Kidney (tissue), 14 donors: ENCODE data around the gene SLCO3A1. TPM values are rescaled to one million over a fixed set of nuclear protein-coding genes. Genes with fewer than 3 reads are reported as not detected.

ENCODE experiments used
- DNase-seq, 5 donors: peaks; one replicate each; pipeline ENCODE4 v3.0.0-alpha.2; 2013 to 2020
- FAIRE-seq: peaks from 2 replicates; lab custom pipeline; 2012; peaks lifted over from hg19 to GRCh38; lab: Jason Lieb, UNC
- H3K27ac ChIP-seq, 2 donors: one replicate each; pipeline ENCODE4 v1.7.0; 2013; ENCODE audit warnings: low read depth in 2 of 2, low read length in 2 of 2, inconsistent platforms in 1 of 2
- H3K27me3 ChIP-seq: one replicate; pipeline ENCODE4 v1.7.1; 2013; ENCODE audit warnings: low read length, inconsistent platforms; ENCODE audit not compliant: control insufficient read depth, insufficient read depth
- H3K36me3 ChIP-seq, 3 donors: one replicate each; pipeline versions ENCODE4 v1.7.0 to v1.7.1; 2013; ENCODE audit warnings: low read length in 3 of 3, control low read depth in 1 of 3, inconsistent platforms in 1 of 3; ENCODE audit not compliant: insufficient read depth in 3 of 3, control insufficient read depth in 2 of 3
- H3K4me1 ChIP-seq, 3 donors: one replicate each; pipeline versions ENCODE4 v1.7.0 to v1.7.1; 2013; ENCODE audit warnings: low read length in 3 of 3, inconsistent platforms in 1 of 3, low read depth in 1 of 3; ENCODE audit not compliant: control insufficient read depth in 2 of 3, insufficient read depth in 2 of 3
- H3K4me3 ChIP-seq, 3 donors: one replicate each; pipeline versions ENCODE4 v1.7.0 to v1.8.1; 2013; ENCODE audit warnings: low read length in 3 of 3, control low read depth in 1 of 3, inconsistent platforms in 1 of 3
- H3K9ac ChIP-seq, 3 donors: one replicate each; pipeline versions ENCODE4 v1.7.0 to v1.7.1; 2013; ENCODE audit warnings: low read length in 3 of 3, control low read depth in 1 of 3, inconsistent platforms in 1 of 3
- H3K9me3 ChIP-seq, 3 donors: one replicate each; pipeline versions ENCODE4 v1.7.0 to v1.7.1; 2013; ENCODE audit warnings: low read length in 3 of 3, control low read depth in 1 of 3, inconsistent platforms in 1 of 3; ENCODE audit not compliant: control insufficient read depth in 2 of 3, insufficient read depth in 1 of 3
- intact Hi-C: fragments of 100-400 bp; cut with DNase I; formaldehyde crosslinking; loops from one replicate; pipeline ENCODE4 v1.11.1; 2022
- polyA plus RNA-seq: library from polyadenylated mRNA; stranded (reverse); fragments of 350-450 nt; fragmentation: Illumina TruSeq; extraction: RNeasy Lipid Tissue Mini Kit (QIAGEN cat#74804); gene quantifications from one replicate; pipeline ENCODE4 v1.2.3, GENCODE V29; 2014; ENCODE audit warnings: low read depth, low replicate concordance; ENCODE audit not compliant: insufficient read depth
- total RNA-seq: library from RNA; stranded (reverse); fragmentation: NEBNext Ultra II Directional; extraction: Animal tissue kit (Norgen Biotek cat#: 25700); gene quantifications from one replicate; pipeline ENCODE4 v1.2.1, GENCODE V29; 2021
- TF ChIP-seq, protein P1 (sequence below): IDR thresholded peaks from 3 replicates; pipeline ENCODE4 v1.5.1; 2012; ENCODE audit warnings: mild to moderate bottlenecking, moderate library complexity, borderline replicate concordance; ENCODE audit not compliant: insufficient read depth; ENCODE audit errors: extremely low read depth
- donor health status: control.
- donor health status: control.
- donor health status: control.
- donor health status: control.
- donor health status: control.
- donor health status: DM: yes; HTN: yes; CAD: no.
- donor health status: Normal renal cell carcinoma (clear cell type).

The SLCO3A1 gene
- total and polyA plus RNA-seq, 2 donors from 2014 or later: 12.8 to 59.4 TPM

DNA sequence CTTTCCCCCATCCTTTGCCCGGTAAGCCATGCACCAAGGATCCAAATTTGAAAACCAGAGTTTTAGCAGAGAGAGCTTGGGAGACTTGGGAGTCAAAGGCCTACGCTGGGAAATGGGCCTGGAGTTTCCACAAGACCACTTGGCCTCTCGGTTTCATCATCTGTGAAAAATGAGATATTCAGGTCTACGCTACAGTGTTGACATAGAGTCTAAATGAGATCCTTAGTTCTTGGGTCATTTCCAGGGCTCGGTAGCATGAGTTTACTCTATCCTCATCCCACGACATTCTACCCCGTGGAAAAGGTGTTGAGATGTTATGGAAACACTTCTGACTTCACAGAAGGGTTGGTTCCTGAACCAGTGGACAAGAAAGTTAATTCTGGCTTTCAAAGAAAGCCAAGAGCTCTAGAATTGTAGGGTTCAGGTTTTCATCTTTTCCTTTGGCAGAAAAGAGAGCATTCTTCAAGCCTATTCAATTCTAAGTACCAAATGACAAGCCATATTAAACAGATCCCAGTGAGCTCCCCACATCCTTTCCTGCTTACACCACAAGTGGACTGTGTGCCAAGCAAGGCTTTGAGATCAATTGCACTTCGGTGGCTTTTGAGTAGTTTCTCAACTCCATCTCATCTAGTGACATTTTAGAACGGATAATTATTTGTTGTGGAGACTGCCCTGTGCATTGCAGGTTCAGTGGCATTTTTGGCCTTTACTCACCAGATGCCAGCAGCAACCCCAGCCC, 219.7 kb downstream of the SLCO3A1 start:
- intact Hi-C loops: loop anchor here (10.0 kb wide), 1 partner anchor 218 kb away; the partner anchor contains the start of gene SLCO3A1
- H3K27ac ChIP-seq: no peak overlapping the region

DNA sequence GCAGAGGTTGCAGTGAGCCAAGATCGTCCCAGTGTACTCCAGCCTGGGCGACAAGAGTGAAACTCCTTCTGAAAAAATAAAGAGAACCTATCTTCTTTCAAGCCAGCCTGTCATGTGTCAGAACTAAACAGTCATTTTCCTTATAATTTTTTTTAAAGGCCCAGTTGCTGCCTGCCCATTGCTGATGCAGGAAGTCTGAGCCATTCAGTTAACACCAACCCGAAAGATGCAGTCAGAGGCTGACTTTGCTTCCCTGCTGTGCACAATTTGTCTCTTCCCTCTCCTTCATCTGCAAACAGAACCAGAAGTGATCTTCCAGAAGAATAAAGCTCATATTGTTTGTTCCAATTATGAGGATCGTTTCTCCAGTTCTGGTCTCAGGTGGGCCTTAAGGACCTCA, 220.6 kb downstream of the SLCO3A1 start:
- Histone ChIP-seq H3K27me3 (no peaks in the 10 kb centered on the region), H3K4me3 (no peak overlapping the region), H3K4me1 (peaks cover 0 to 22% (median 2%) of the 10 kb centered on the region in 3 donors), H3K36me3 (no peaks in the 10 kb centered on the region), H3K9ac (no peak overlapping the region), H3K27ac (no peak overlapping the region), H3K9me3 (no peaks in the 10 kb centered on the region)
- intact Hi-C loops: loop anchor here (10.0 kb wide), 1 partner anchor 219 kb away; the partner anchor contains the start of gene SLCO3A1
- TF ChIP-seq, protein P1, sequence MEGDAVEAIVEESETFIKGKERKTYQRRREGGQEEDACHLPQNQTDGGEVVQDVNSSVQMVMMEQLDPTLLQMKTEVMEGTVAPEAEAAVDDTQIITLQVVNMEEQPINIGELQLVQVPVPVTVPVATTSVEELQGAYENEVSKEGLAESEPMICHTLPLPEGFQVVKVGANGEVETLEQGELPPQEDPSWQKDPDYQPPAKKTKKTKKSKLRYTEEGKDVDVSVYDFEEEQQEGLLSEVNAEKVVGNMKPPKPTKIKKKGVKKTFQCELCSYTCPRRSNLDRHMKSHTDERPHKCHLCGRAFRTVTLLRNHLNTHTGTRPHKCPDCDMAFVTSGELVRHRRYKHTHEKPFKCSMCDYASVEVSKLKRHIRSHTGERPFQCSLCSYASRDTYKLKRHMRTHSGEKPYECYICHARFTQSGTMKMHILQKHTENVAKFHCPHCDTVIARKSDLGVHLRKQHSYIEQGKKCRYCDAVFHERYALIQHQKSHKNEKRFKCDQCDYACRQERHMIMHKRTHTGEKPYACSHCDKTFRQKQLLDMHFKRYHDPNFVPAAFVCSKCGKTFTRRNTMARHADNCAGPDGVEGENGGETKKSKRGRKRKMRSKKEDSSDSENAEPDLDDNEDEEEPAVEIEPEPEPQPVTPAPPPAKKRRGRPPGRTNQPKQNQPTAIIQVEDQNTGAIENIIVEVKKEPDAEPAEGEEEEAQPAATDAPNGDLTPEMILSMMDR: no peak
- no peak for DNase-seq
- no peak for FAIRE-seq

More for the DNA sequence above, 219.7 kb downstream of the SLCO3A1 start:
- TF ChIP-seq, protein P1: no peak
- H3K4me3 ChIP-seq: no peak overlapping the region
- no peak overlapping the region for H3K9ac ChIP-seq
- H3K36me3 ChIP-seq: no peaks in the 10 kb centered on the region
- H3K9me3 ChIP-seq: no peaks in the 10 kb centered on the region
- H3K4me1 ChIP-seq: peaks cover 0 to 22% (median 2%) of the 10 kb centered on the region in 3 donors
- no peak for DNase-seq
- no peak for FAIRE-seq
- no peaks in the 10 kb centered on the region for H3K27me3 ChIP-seq

DNA sequence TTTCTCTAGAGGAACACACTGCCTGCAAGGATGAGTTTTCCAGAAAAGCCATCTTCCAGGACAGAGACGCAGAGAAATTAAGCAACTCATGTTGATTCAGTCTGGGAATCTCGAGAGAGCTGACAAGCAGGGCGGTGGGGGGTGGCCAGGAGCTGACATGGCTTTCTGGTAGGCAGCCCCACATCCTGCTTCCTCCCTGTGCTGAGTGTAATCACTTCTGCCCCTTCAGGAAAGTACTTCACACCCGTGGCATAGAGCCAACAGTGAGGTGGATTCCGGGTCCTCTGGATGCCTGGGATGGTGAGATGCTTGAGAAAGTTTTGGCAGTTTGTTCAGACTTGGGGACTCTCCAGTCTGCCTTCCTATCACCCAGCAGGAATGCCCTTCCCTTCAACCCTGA, 221.1 kb downstream of the SLCO3A1 start:
- no peak for FAIRE-seq

More for the DNA sequence above, 221.1 kb downstream of the SLCO3A1 start:
- Histone ChIP-seq H3K9me3 (no peaks in the 10 kb centered on the region), H3K9ac (no peak overlapping the region), H3K4me1 (peaks cover 0 to 18% (median 2%) of the 10 kb centered on the region in 3 donors), H3K4me3 (no peak overlapping the region), H3K36me3 (no peaks in the 10 kb centered on the region), H3K27me3 (no peaks in the 10 kb centered on the region), H3K27ac (no peak overlapping the region)
- intact Hi-C loops: loop anchor here (10.0 kb wide), 1 partner anchor 220 kb away; the partner anchor contains the start of gene SLCO3A1
- TF ChIP-seq, protein P1: no peak
- peak in 3 of 5 donors; percentile 42 to 81 (median 55) for DNase-seq
